Kidney glomerular epithelial cell (primary cell): Measurements from ENCODE around the gene AQP12A.

Source experiments
- DNase-seq: peaks from one replicate; lab custom pipeline; 2025; lab: John Stamatoyannopoulos, UW

The AQP12A gene

GRCh38 chr2:240745456-240745855 is 53.8 kb downstream of the AQP12A start:
- no peak for DNase-seq

GRCh38 chr2:240745962-240746361 is 54.3 kb downstream of the AQP12A start:
- no peak for DNase-seq

GRCh38 chr2:240746671-240747070 is 55.0 kb downstream of the AQP12A start:
- no peak for DNase-seq

- no peak for DNase-seq
Measured at GRCh38 chr2:240747256-240747655, 55.6 kb downstream of the AQP12A start.
